Globus pallidus (tissue), 1 donor: ENCODE measurements around the gene SPZ1.
A peak's percentile ranks its signal among the peaks of the same experiment; 100 is the strongest.
"Not testable (repeated sequence)": the region's sequence is repeated elsewhere in the genome, so short reads cannot be mapped to it uniquely, and the experiment has no call there.

ENCODE experiments used
- DNase-seq: peaks from one replicate; pipeline ENCODE4 v3.0.0-alpha.2; 2015; ENCODE audit warnings: low spot score

SPZ1 gene

DNA sequence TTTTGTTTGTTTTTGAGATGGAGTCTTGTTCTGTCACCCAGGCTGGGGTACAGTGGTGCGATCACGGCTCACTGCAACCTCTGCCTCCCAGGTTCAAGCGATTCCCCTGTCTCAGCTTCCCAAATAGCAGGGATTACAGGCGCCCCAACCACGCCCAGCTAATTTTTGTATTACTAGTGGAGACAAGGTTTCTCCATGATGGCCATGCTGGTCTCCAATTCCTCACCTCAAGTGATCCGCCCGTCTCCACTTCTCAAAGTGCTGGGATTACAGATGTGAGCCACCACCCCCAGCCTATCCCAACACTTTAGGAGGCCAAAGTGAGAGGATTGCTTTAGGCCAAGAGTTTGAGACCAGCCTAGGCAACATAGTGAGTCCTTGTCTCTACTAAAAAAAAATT, 19.3 kb downstream of the SPZ1 start:
- no peak for DNase-seq

DNA sequence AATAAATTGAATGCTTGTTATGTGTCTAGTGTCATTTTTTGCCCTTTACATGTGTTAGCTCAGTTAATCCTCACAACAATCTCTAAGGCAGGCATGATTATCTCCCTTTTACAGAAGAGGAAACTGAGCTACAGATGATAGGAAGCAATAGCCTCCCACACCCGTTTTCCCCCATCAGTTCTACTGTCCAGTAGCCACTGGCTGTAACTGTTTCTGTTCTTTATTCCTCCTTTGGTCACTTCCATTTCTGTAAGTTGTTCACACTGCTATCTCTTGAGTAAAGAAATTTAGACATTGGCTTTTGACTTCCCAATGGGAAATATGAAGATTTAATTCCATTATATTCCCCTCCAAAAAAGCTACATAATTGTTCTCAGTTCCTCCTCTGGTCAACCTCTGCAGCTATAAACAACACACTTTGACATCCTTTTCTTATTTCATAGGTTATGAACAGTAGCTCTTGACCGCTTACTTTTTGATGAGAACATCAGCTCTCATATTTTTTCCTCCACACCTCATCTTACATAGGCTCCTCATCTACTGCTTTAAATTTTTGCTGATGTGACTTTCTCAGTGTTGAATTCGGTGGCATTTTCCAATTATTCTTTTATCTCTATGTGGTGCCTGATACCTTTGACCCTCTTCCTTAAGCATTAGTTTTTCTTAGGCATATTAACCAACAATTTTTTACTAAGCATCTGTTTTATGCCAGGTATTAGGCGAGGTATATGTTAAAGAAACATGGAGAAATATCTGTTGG, 21.4 kb downstream of the SPZ1 start:
- DNase-seq: no peak

DNA sequence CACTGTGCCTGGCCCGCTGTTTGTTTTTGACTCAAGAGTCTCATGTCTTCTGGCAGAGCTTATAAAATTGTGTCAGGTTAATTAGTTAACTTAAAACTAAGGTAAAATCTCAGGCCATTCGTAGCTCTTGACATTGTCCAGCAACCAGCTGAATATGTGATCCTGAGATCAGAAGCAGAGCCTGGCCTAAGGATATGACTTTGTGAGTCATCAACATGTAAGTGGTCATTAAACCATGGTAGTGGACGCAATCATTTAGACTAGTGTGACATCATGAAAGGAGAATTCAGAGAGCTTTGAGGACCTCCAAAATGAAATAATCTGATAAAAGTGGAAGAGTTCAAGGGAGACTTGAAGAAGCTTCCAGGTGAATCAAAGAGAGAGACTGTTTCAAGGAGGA, 23.3 kb downstream of the SPZ1 start:
- DNase-seq: no peak

DNA sequence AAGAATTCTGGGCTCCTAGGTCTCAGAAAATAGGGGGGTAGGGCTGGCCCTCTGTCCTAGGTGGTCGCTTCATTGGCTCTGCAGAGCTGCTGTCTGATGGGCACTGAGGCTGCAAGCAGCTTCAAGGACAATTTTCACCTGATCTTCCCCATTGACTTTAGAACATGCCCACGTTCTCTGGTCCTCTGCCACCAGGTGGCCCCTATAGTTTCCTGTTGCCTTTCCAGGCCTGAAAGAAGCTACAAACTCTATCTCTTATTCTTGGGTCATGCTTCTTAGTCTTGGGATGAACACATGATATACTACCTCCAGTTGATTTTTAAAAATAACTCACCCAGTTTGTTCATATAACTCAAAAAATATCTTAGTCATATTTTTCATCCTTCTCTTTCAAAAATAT, 26.3 kb downstream of the SPZ1 start:
- peak; percentile 8 for DNase-seq

DNA sequence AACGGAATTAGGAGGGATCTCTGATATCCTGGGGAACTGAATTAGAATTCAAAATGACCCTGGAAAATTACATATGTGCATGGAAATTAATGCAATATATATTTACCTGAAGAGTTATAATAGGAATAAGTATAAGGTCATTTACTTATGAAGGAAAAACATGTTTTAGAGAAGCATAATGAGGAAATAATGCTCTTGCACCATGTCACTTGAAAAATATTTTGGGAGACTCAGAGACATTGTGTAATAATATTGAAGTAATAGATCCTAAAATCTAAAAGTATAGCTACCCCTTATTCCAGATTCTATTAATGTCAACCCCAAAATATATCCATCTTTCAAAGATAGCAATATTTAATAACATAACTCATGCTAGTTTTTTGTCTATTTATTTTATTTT, 28.4 kb downstream of the SPZ1 start:
- DNase-seq: no peak

DNA sequence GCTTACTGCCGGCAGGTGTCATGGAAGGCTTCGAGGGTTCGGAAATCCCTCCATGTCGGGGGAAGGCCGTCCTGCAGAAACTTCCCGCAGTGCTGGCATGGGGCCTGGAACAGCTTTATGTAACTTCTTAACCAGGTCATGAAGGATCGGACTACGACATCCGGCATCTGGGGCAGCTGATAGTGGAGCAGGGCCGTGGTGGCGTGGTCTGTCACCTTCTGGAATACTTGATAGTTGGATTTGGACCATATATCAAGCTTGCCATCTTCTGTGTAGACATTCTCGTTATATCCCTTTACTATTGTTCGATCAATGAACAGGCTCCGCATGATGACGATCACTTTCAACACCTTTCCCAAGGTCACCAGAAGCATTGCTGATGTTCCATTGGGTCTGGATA, 31.2 kb downstream of the SPZ1 start:
- DNase-seq: not testable (repeated sequence)

DNA sequence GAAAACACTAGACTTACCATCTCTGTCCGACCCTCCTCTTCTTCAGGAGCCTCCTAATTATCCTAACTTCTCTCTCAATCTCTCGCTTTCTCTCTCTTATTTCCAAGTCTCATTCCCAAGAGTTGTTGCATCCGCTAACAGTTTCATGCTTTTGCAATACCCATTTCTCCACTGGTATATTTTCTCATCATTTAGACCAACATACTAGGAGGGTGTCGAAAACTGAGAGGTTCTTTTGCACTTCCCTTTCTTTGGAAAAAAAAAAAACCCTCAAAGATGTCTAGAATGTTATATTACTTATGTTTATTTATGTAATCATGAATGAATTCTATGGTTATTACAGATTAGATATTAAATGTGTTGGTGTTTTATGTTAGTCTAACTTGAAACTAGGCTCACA, 35.9 kb downstream of the SPZ1 start:
- DNase-seq: no peak

DNA sequence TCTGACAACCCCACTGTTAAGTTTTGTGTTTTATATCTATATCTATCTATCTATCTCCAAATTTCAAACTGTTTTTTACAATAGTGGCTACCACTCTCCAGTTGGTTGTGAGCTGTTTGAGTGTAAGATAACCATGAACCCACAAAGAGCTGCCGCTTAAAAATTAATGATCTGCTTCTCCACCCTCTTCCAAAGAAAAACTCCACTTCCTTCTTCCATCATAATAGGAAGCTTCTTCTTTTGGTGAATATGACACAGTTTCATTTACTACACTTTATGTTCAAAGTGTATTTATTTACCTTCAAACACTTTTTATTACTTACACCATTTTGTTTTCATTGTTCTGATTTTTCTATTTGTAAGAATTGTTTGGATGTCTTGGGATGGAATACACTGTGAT, 37.9 kb downstream of the SPZ1 start:
- no peak for DNase-seq

DNA sequence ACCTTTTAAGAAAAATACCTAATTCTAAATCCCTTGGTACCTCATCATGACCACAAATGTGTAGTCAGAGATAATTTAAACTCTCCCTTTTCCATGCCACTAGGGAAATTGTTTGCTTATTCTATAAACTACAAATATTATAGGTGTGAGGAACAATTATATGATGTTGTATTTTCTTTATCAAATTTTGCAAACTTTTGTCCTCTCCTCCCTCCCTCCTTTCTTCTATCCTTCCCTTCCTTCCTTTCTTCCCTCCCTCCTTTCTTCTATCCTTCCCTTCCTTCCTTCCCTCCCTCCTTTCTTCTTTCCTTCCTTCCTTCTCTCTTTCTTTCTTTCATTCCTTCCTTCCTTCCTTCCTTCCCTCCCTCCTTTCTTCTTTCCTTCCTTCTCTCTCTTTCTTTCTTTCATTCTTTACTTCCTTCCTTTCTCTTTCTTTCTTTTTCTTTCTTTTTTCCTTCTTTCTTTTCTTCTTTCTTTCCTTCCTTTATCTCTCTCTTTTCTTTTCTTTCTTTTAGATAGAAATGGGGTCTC, 41.2 kb downstream of the SPZ1 start:
- DNase-seq: no peak

DNA sequence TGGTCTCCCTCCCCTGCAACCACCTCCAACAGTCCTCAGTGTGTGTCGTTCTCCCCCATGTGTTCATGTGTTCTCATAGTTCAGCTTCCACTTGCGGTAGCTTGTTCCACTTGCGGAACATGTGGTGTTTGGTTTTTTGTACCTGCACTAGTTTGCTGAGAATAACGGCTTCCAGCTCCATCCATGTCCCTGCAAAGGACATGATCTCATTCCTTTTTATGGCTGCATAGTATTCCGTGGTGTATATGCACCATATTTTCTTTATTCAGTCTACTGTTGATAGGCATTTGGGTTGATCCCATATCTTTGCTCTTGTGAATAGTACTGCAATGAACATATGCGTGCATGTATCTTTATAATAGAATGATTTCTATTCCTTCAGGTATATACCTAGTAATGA, 45.1 kb downstream of the SPZ1 start:
- no peak for DNase-seq

DNA sequence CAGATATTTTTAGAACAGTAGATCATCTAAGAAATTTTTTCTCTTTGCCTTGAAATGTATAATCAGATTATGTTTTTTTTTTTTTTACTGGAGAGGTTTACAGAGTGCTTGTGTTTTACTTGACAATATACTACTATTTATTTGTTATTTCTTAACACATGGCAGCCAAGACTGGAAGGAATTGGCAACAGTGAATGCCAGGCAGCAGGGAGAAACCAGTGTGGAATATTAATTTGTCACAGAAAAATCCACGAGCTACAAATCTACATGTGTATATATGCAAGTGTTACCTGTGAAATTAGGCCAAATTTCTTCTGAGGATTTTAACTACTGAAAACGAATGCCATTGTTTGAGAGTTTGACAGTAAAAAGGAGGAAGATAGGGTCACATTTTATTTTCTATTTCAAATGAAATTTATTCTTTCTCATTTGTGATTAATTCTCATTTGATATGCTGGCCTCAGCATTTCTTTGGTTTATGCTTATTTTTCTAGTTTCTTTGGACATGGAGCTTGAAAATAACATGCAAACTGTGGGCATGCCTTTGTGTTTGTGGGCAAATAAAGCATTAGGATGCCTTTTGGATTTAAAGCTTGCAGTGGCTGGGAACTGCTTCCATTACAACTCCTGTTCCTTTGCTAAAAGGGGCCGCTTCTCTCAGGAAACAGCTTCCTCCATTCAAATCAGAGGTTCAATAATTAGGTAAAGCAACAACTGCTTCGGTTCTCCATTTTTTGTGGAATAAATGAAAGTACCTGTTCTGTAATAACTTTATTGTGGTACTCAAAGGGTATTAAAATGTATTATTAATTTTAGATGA, 49.1 kb downstream of the SPZ1 start:
- peak; percentile 57 for DNase-seq

DNA sequence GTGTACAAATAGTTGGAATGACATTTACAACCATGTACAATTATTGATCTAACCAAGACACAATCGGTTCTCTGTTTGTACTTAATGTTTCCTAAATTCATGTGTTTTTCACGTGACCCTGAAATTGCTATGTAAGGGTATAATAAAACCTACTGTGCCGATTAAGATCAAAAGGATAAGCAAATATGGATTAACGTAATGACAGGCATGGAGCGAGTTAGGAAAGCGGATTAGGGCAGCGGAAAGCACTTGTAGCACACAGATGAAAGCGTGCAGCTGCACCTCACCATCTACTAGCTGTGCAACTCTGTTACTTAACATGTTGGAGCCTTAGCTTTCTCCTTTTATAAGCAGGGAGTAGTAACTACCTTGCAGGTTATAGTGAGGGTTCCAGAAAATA, 49.7 kb downstream of the SPZ1 start:
- peak; percentile 64 for DNase-seq

DNA sequence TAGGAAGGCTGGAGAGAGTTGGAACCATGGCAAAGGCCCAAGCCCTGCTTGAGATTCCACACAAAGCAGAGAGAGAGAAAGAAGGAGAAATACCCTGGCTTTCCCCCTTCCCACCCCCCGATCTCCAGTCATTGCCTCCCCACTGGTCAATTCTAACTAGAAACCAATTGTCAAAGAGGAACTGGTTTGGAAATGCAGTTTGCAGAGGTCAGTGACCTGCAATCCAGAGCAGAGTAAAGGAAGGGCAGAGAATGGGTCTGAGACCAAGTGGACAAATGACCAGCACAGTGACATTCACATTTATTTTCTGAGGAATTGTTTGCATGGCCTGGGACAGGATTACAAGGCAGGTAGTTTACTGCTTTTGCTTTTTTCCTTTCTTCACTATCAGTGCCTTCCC, 50.6 kb downstream of the SPZ1 start:
- DNase-seq: peak; percentile 45
